ENCODE results near the gene FNBP1L.

Gene FNBP1L

DNA sequence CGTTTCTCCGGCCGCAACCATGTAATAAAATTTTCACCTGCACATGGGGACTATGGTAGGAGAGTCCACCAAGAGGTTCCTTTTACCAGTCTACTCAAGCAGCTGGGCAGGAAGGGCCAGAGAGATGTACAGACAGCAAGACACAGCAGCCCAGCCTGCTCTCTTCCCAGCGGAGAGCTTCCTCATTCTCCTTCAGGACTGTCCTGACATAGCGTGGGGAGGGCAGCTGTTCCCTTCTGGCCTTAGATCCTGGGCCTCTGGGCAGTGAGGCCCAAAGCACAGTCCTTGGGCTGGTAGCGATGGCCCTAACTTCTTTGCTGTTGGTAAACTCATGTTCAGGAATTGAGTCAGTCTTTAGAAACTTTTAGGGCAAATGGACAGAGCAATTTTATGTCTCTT, 144.6 kb downstream of the FNBP1L start:
- Histone ChIP-seq H3K4me3 (ENCODE audit: low read length) (peak overlapping the region; percentile 60), H3K9me3 (ENCODE audit: control insufficient read depth, low read length) (no peaks in the 10 kb centered on the region), H3K4me1 (ENCODE audit: control insufficient read depth, insufficient read depth, low read length) (peaks cover 34% of the 10 kb centered on the region), H3K36me3 (ENCODE audit: control insufficient read depth, insufficient read depth, low read length) (no peaks in the 10 kb centered on the region), H3K27me3 (ENCODE audit: control insufficient read depth, insufficient read depth, low read length) (no peaks in the 10 kb centered on the region), H3K9ac (ENCODE audit: low read length) (peak overlapping the region; percentile 76)

DNA sequence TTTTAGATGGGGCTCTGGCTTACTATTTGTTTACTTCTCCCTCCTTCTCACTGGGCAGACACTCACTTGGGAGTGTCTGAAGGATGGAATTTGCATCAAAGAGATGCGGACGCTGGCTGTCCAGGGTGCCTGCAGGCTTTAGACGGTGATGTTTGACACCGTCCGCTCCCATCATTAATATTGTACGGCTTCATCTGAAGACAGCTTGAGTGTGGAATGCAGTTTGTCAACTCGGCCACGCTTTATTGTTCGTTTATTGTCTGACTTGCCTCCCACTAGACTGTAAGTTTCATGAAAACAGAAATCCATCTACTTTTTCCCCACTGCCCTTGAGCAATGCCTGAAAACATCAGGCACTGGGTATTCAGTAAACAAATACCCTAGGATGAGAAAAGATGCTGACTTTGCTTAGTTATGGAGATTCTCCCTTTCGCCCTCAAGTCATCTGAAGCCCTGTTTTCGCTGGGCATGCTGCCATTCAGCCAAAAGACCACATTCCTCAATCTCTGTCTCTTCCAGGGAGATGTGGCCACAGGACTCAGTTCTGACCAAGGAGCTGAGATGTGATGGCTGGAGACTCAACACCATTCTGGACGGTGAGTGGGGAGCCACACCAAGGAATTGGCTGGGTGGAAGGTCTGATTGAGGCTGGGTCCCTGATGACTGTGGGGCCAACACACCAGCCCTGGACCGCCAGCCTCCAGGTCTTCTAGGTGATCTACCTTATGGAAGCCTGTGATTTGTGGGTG, 146.1 kb downstream of the FNBP1L start:
- Histone ChIP-seq H3K9me3 (ENCODE audit: control insufficient read depth, low read length) (no peaks in the 10 kb centered on the region), H3K4me3 (ENCODE audit: low read length) (no peak overlapping the region), H3K9ac (ENCODE audit: low read length) (no peak overlapping the region), H3K27me3 (ENCODE audit: control insufficient read depth, insufficient read depth, low read length) (no peaks in the 10 kb centered on the region), H3K4me1 (ENCODE audit: control insufficient read depth, insufficient read depth, low read length) (peaks cover 34% of the 10 kb centered on the region), H3K36me3 (ENCODE audit: control insufficient read depth, insufficient read depth, low read length) (no peaks in the 10 kb centered on the region)

DNA sequence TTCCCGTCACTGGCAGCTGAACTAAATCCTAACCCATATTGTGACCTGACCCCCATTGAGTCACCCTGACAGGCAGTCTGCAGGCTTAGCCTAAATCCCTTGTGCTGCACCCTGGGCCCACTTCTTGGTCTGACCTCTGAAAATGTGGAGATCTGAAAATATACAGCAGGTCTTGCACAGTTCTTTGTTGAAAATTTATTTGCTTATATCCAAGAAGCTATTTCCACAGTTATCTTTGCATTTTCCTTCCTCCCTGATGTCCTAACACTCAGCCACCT, 146.6 kb downstream of the FNBP1L start:
- Histone ChIP-seq H3K4me1 (ENCODE audit: control insufficient read depth, insufficient read depth, low read length) (peaks cover 34% of the 10 kb centered on the region), H3K9me3 (ENCODE audit: control insufficient read depth, low read length) (no peaks in the 10 kb centered on the region), H3K27me3 (ENCODE audit: control insufficient read depth, insufficient read depth, low read length) (no peaks in the 10 kb centered on the region), H3K9ac (ENCODE audit: low read length) (no peak overlapping the region), H3K36me3 (ENCODE audit: control insufficient read depth, insufficient read depth, low read length) (no peaks in the 10 kb centered on the region), H3K4me3 (ENCODE audit: low read length) (no peak overlapping the region)

DNA sequence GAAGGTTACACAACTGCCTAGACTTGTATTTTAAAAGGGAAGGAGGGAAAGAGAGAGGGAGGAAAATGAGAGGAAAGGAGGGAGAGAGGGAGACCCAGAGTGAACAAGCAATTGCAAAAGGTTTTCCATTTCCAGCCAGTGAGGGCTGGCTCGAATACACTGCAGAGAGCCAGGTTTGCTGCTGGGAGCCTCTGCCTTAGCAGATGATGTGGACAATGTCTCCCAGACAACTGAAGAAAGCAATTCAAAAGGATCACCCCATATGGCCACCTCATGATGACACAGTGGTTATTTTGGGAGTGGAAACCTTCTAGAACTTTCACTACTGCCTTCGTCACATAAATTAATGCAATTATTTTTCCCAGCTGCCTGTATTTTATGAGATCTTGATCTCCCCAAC, 147.3 kb downstream of the FNBP1L start:
- Histone ChIP-seq H3K9me3 (ENCODE audit: control insufficient read depth, low read length) (no peaks in the 10 kb centered on the region), H3K36me3 (ENCODE audit: control insufficient read depth, insufficient read depth, low read length) (no peaks in the 10 kb centered on the region), H3K4me1 (ENCODE audit: control insufficient read depth, insufficient read depth, low read length) (peaks cover 34% of the 10 kb centered on the region), H3K27me3 (ENCODE audit: control insufficient read depth, insufficient read depth, low read length) (no peaks in the 10 kb centered on the region), H3K9ac (ENCODE audit: low read length) (no peak overlapping the region), H3K4me3 (ENCODE audit: low read length) (no peak overlapping the region)

DNA sequence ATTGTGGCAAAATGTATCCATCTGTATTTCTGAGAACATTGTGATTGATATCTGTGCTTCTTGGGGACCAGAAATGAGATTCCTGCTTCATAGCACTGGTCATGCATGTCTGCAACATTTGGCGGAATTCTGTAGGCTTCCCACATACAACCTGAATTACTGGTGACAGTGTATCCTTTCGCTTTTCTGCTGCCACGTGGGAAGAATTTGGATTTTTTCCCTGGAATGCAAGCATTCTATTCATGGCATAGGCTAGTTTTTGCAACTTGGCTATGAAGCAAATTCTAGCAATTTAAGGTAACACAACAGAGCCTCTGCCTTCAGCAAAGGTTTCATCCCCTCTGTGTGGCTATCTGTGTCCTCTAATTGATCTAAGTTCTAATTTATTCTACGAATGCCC, 147.8 kb downstream of the FNBP1L start:
- no peak overlapping the region for H3K4me3 ChIP-seq (ENCODE audit: low read length)
- H3K4me1 ChIP-seq (ENCODE audit: control insufficient read depth, insufficient read depth, low read length): peaks cover 38% of the 10 kb centered on the region
- no peaks in the 10 kb centered on the region for H3K9me3 ChIP-seq (ENCODE audit: control insufficient read depth, low read length)
- no peak overlapping the region for H3K9ac ChIP-seq (ENCODE audit: low read length)
- H3K36me3 ChIP-seq (ENCODE audit: control insufficient read depth, insufficient read depth, low read length): no peaks in the 10 kb centered on the region
- no peaks in the 10 kb centered on the region for H3K27me3 ChIP-seq (ENCODE audit: control insufficient read depth, insufficient read depth, low read length)

DNA sequence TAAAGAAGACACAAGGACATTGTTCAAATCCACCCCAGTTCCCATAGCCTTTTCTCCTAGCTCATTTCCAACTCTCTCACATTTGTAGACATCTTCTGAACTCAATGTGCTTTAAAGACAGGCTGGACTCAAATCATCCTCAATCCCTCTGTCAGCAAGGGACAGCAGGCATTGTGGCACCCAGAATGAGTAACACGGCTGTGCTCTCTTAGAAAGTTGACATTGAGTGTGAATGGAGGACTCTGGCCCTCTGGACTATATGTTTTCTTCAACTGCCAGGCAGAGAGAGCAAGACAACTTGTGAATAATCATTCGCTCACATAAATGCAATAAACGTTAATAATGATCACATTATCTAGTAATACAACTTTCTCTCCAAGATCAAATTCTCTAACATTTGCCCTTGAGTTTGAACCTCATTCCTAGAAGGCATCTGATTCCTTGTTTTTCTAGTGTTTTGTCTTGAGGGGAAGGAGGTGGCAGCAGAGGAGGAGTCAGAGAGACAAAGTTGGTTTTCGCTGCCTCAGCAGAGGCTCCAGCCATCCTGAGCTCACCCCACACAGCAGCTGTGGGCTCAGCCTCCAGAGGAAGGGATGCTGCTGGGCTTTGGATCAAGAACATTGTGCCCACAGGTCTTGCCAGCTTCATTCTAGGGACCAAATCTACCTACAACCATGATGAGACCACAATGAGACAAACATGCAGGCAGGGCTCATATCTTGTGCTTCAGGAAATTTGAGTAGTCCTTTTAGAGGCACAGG, 148.6 kb downstream of the FNBP1L start:
- no peaks in the 10 kb centered on the region for H3K27me3 ChIP-seq (ENCODE audit: control insufficient read depth, insufficient read depth, low read length)
- H3K36me3 ChIP-seq (ENCODE audit: control insufficient read depth, insufficient read depth, low read length): no peaks in the 10 kb centered on the region
- no peak overlapping the region for H3K9ac ChIP-seq (ENCODE audit: low read length)
- H3K4me1 ChIP-seq (ENCODE audit: control insufficient read depth, insufficient read depth, low read length): peaks cover 41% of the 10 kb centered on the region
- H3K9me3 ChIP-seq (ENCODE audit: control insufficient read depth, low read length): no peaks in the 10 kb centered on the region
- no peak overlapping the region for H3K4me3 ChIP-seq (ENCODE audit: low read length)

DNA sequence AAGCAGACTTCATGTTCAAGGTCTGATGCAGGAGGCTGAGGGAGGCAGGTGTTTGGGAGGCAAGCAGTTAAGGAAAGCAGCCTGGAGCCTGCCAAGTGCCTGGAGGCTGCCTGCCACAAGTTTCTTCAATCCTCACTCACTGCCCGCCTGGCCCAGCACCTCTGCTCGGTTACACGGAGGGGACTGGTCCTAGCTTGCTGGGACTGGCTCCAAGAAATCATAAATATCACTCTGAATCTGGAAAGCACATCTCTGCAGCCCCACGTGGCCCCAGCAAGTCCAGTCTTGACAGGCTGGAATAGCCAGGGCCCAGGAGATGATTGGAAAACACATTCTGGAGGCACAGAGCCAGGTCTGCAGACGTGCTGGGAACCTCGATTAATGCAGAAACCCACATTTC, 149.8 kb downstream of the FNBP1L start:
- H3K9me3 ChIP-seq (ENCODE audit: control insufficient read depth, low read length): no peaks in the 10 kb centered on the region
- no peaks in the 10 kb centered on the region for H3K27me3 ChIP-seq (ENCODE audit: control insufficient read depth, insufficient read depth, low read length)
- no peaks in the 10 kb centered on the region for H3K36me3 ChIP-seq (ENCODE audit: control insufficient read depth, insufficient read depth, low read length)
- H3K9ac ChIP-seq (ENCODE audit: low read length): no peak overlapping the region
- peaks cover 34% of the 10 kb centered on the region for H3K4me1 ChIP-seq (ENCODE audit: control insufficient read depth, insufficient read depth, low read length)
- H3K4me3 ChIP-seq (ENCODE audit: low read length): no peak overlapping the region

DNA sequence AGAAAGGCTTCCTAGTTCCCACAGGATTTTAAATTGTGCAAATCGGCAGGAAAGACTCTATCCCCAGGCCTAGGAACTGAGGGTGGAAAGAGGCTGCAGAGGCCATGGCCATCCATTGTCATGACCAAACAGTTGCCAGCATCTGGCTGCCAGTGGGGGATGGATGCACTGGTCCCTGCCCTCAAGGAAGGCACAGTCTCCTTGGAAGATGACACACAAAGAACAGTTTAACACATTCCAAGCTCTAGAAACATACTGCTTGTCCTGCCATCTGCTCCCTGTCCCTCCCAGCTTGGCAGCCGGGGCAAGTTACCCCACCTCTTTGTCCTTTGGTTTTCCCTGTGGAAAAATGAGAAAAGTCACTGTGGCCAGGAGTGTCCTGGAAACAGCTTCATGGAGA, 150.5 kb downstream of the FNBP1L start:
- H3K36me3 ChIP-seq (ENCODE audit: control insufficient read depth, insufficient read depth, low read length): no peaks in the 10 kb centered on the region
- H3K27me3 ChIP-seq (ENCODE audit: control insufficient read depth, insufficient read depth, low read length): no peaks in the 10 kb centered on the region
- H3K9ac ChIP-seq (ENCODE audit: low read length): no peak overlapping the region
- peaks cover 27% of the 10 kb centered on the region for H3K4me1 ChIP-seq (ENCODE audit: control insufficient read depth, insufficient read depth, low read length)
- no peak overlapping the region for H3K4me3 ChIP-seq (ENCODE audit: low read length)
- H3K9me3 ChIP-seq (ENCODE audit: control insufficient read depth, low read length): no peaks in the 10 kb centered on the region

DNA sequence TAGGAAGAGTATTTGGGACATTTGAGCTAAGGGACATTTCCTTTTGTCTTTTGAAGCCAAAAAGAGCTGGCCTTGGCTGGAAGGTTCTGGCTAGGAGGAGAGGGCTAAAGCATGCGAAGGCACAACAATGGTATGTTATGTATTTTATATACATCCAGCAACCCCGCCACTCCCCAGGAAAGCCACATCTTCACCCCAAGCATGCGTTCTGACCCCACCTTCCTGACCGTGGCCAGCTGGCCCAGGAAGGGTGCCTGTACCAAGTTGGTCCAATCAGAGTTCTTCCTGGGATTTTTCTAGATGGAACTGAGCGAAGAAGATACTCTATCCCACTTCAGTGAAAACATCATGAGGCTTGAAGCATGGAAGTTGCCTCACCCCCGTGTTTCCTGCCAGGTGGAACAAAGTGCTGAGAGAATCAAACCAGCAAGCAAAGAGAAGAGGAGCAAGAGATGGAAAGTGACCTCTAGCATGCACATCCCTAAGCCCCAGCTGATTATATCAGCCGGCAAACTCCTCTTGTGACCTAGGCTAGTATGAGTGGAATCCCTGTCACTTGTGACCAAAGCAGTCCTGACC, 151.0 kb downstream of the FNBP1L start:
- H3K36me3 ChIP-seq (ENCODE audit: control insufficient read depth, insufficient read depth, low read length): no peaks in the 10 kb centered on the region
- H3K9me3 ChIP-seq (ENCODE audit: control insufficient read depth, low read length): no peaks in the 10 kb centered on the region
- H3K4me1 ChIP-seq (ENCODE audit: control insufficient read depth, insufficient read depth, low read length): peaks cover 21% of the 10 kb centered on the region
- H3K4me3 ChIP-seq (ENCODE audit: low read length): no peak overlapping the region
- no peak overlapping the region for H3K9ac ChIP-seq (ENCODE audit: low read length)
- H3K27me3 ChIP-seq (ENCODE audit: control insufficient read depth, insufficient read depth, low read length): no peaks in the 10 kb centered on the region

DNA sequence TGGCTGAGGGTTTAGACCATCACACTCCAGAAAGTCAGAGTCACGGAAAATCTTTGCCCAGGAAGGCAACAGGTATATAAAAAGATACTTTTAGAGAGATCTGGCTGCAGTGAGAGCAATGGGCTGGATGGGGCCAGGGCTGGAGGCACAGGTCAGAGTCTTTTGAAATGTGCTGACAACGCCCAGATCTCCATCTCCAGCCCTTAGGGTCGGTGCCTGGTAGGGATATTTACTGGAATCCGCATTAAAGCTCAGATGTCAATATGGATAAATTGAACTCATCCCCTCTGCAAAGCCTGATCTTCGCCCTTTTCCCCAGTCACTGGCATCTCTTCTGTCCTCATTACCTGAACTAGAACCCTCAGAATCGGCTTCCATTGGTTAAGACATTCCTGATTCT, 151.6 kb downstream of the FNBP1L start:
- Histone ChIP-seq H3K9me3 (ENCODE audit: control insufficient read depth, low read length) (no peaks in the 10 kb centered on the region), H3K27me3 (ENCODE audit: control insufficient read depth, insufficient read depth, low read length) (no peaks in the 10 kb centered on the region), H3K36me3 (ENCODE audit: control insufficient read depth, insufficient read depth, low read length) (no peaks in the 10 kb centered on the region), H3K4me3 (ENCODE audit: low read length) (no peak overlapping the region), H3K4me1 (ENCODE audit: control insufficient read depth, insufficient read depth, low read length) (peaks cover 20% of the 10 kb centered on the region), H3K9ac (ENCODE audit: low read length) (no peak overlapping the region)

DNA sequence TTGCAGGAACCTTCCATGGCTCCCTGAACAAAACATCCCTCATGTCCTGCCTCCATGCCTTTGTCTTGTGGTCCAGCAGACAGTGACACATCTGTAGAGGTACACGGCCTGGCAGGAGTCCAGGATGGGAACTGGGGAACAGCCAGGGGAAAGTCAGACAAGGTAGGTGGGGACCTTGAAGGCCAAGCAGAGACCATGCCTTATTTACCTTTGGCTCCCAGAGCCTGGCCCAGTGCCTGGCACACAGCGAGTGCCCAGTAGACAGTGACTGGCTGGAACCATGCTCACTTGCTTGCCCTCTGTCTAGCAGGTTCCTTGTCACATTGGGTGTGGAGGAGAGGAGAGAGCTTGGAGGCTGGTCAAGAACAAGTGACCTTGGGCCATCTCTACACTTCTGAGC, 152.7 kb downstream of the FNBP1L start:
- Histone ChIP-seq H3K9me3 (ENCODE audit: control insufficient read depth, low read length) (no peaks in the 10 kb centered on the region), H3K36me3 (ENCODE audit: control insufficient read depth, insufficient read depth, low read length) (no peaks in the 10 kb centered on the region), H3K27me3 (ENCODE audit: control insufficient read depth, insufficient read depth, low read length) (no peaks in the 10 kb centered on the region), H3K4me3 (ENCODE audit: low read length) (no peak overlapping the region), H3K4me1 (ENCODE audit: control insufficient read depth, insufficient read depth, low read length) (peaks cover 29% of the 10 kb centered on the region), H3K9ac (ENCODE audit: low read length) (no peak overlapping the region)

DNA sequence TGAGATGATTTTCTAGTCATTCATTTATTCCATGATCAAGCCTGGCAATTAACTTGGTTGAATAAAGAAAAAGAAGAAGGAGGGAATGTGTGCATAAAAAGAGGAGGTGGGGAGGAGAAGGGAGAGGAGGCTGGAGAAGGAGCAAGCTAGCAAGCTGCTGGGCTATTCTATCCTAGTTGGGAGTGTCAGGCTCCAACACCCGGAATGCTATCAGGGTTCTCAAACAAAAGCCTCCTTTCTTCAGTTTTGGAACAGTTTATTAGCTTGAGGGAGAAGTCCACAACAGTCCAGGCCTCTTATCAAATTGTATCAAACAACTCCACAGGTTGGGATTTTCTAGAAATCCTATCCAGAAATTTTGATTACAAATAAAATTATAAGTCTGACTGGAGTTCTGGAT, 153.8 kb downstream of the FNBP1L start:
- Histone ChIP-seq H3K4me1 (ENCODE audit: control insufficient read depth, insufficient read depth, low read length) (peaks cover 29% of the 10 kb centered on the region), H3K9me3 (ENCODE audit: control insufficient read depth, low read length) (no peaks in the 10 kb centered on the region), H3K36me3 (ENCODE audit: control insufficient read depth, insufficient read depth, low read length) (no peaks in the 10 kb centered on the region), H3K27me3 (ENCODE audit: control insufficient read depth, insufficient read depth, low read length) (no peaks in the 10 kb centered on the region), H3K4me3 (ENCODE audit: low read length) (no peak overlapping the region), H3K9ac (ENCODE audit: low read length) (no peak overlapping the region)
